SK-N-SH (cell line): ENCODE data around the gene NEMF. TPM values are rescaled to one million over a fixed set of nuclear protein-coding genes. Genes with fewer than 3 reads are reported as not detected.

ENCODE experiments used
- CTCF ChIA-PET: fragments of 300-600, 350-600 bp; formaldehyde crosslinking; extraction: SDS; loops from one replicate; lab custom pipeline; 2021; lab: Yijun Ruan, JAX
- POLR2A ChIA-PET: fragments of 350-600 bp; sonication (Branson Sonifier 250); formaldehyde crosslinking; extraction: SDS; loops from one replicate; lab custom pipeline; 2020; ENCODE audit warnings: antibody characterized with exemption, inconsistent platforms; lab: Yijun Ruan, JAX
- DNase-seq: peaks from one replicate; pipeline ENCODE4 v3.0.0; 2012
- H2AFZ ChIP-seq: fragments of 200-600 bp; sonication (generic); 2 replicates; pipeline ENCODE4 v1.8.1; 2016; ENCODE audit warnings: antibody characterized with exemption, mild to moderate bottlenecking, low read depth
- H3F3A ChIP-seq: fragments of 200-600 bp; sonication (generic); replicated peaks from 2 replicates; pipeline ENCODE3; 2016; ENCODE audit warnings: antibody characterized with exemption, mild to moderate bottlenecking; ENCODE audit not compliant: insufficient read depth
- H3K27ac ChIP-seq, 2 experiments: fragments of 200-500 bp in 1 of 2; fragments of 200-600 bp in 1 of 2; sonication (Bioruptor generic) in 1 of 2; sonication (generic), shearing (Covaris generic) in 1 of 2; 2 replicates each; pipeline versions ENCODE4 v1.5.1 to v1.6.1; 2014 to 2016; ENCODE audit warnings: low read depth in 2 of 2, inconsistent platforms in 1 of 2, low read length in 1 of 2, mild to moderate bottlenecking in 1 of 2, mixed read lengths in 1 of 2
- H3K27me3 ChIP-seq: fragments of 200-600 bp; sonication (generic), shearing (Covaris generic); 2 replicates; pipeline ENCODE4 v1.6.1; 2016; ENCODE audit warnings: mixed run types; ENCODE audit not compliant: insufficient read depth
- H3K36me3 ChIP-seq, 2 experiments: fragments of 200-500 bp in 1 of 2; fragments of 200-600 bp in 1 of 2; sonication (Bioruptor generic) in 1 of 2; sonication (generic) in 1 of 2; replicated peaks in 1 of 2; 2 replicates each; pipeline versions ENCODE3 to v1.5.1; 2014 to 2016; ENCODE audit warnings: low read length in 1 of 2, mild to moderate bottlenecking in 1 of 2; ENCODE audit not compliant: insufficient read depth in 2 of 2, control insufficient read depth in 1 of 2
- H3K4me1 ChIP-seq, 2 experiments: fragments of 200-500 bp in 1 of 2; fragments of 200-600 bp in 1 of 2; sonication (Bioruptor generic) in 1 of 2; sonication (generic), shearing (Covaris generic) in 1 of 2; 2 replicates each; pipeline versions ENCODE4 v1.5.1 to v1.6.1; 2014 to 2016; ENCODE audit warnings: low read depth in 1 of 2, low read length in 1 of 2, mixed run types in 1 of 2; ENCODE audit not compliant: insufficient read depth in 2 of 2, control insufficient read depth in 1 of 2
- H3K4me2 ChIP-seq: fragments of 200-600 bp; sonication (generic), shearing (Covaris generic); 2 replicates; pipeline ENCODE4 v1.6.1; 2017; ENCODE audit warnings: mixed run types
- H3K4me3 ChIP-seq, 2 experiments: fragments of 200-500 bp in 1 of 2; fragments of 200-600 bp in 1 of 2; sonication (Bioruptor generic) in 1 of 2; sonication (generic), shearing (Covaris generic) in 1 of 2; 2 replicates each; pipeline versions ENCODE4 v1.5.1 to v1.8.1; 2014 to 2016; ENCODE audit warnings: low read depth in 2 of 2, inconsistent platforms in 1 of 2, low read length in 1 of 2, mild to moderate bottlenecking in 1 of 2, mixed read lengths in 1 of 2, moderate library complexity in 1 of 2
- H3K79me2 ChIP-seq: fragments of 200-600 bp; sonication (generic); 2 replicates; pipeline ENCODE4 v1.8.1; 2017; ENCODE audit warnings: mild to moderate bottlenecking; ENCODE audit not compliant: insufficient read depth
- H3K9ac ChIP-seq: fragments of 200-600 bp; sonication (generic); 2 replicates; pipeline ENCODE4 v1.6.1; 2017; ENCODE audit warnings: mixed run types
- H3K9me2 ChIP-seq: fragments of 200-600 bp; sonication (generic); 2 replicates; pipeline ENCODE4 v1.6.1; 2017; ENCODE audit warnings: mixed run types
- H3K9me3 ChIP-seq: fragments of 200-600 bp; sonication (generic); 2 replicates; pipeline ENCODE4 v1.6.1; 2017; ENCODE audit warnings: mixed run types, mild to moderate bottlenecking, moderate library complexity
- H4K20me1 ChIP-seq: fragments of 200-600 bp; sonication (generic); 2 replicates; pipeline ENCODE4 v1.6.1; 2017; ENCODE audit warnings: mild to moderate bottlenecking, mixed run types; ENCODE audit not compliant: insufficient read depth
- ELF1 ChIP-seq: IDR thresholded peaks from 2 replicates; pipeline ENCODE4 v1.4.0; 2012
- EP300 ChIP-seq, 2 experiments: IDR thresholded peaks; 2 replicates each; pipeline versions ENCODE4 v1.4.0 to v1.6.1; 2012; ENCODE audit warnings: borderline replicate concordance in 1 of 2, low read depth in 1 of 2, low read length in 1 of 2
- EZH2phosphoT487 ChIP-seq: fragments of 200-600 bp; sonication (generic); IDR thresholded peaks from 2 replicates; pipeline ENCODE4 v1.6.1; 2017; ENCODE audit warnings: low read depth, mixed run types, mild to moderate bottlenecking, antibody characterized with exemption, moderate library complexity, borderline replicate concordance
- FOXJ3 ChIP-seq: sonication (generic); formaldehyde crosslinking; IDR thresholded peaks from 2 replicates; pipeline ENCODE4 v1.5.1; 2020; ENCODE audit warnings: mild to moderate bottlenecking, missing genetic modification reagents
- FOXM1 ChIP-seq: IDR thresholded peaks from 2 replicates; pipeline ENCODE4 v1.4.0; 2012; ENCODE audit warnings: low read depth, mild to moderate bottlenecking
- GABPA ChIP-seq: IDR thresholded peaks from 2 replicates; pipeline ENCODE4 v1.4.0; 2012; ENCODE audit warnings: low read depth, mild to moderate bottlenecking
- MAX ChIP-seq: IDR thresholded peaks from 2 replicates; pipeline ENCODE4 v1.4.0; 2012; ENCODE audit warnings: low read depth
- MXI1 ChIP-seq: IDR thresholded peaks from 2 replicates; pipeline ENCODE4 v1.6.1; 2012; ENCODE audit warnings: mild to moderate bottlenecking, low read depth, low read length, improper control_type of control experiment
- NFIC ChIP-seq: IDR thresholded peaks from 2 replicates; pipeline ENCODE4 v1.4.0; 2012; ENCODE audit warnings: borderline replicate concordance
- POLR2AphosphoS5 ChIP-seq: IDR thresholded peaks from 2 replicates; pipeline ENCODE4 v1.6.1; 2012; ENCODE audit warnings: low read depth, low read length
- SMC3 ChIP-seq: IDR thresholded peaks from 2 replicates; pipeline ENCODE4 v1.6.1; 2012; ENCODE audit warnings: low read depth, low read length, improper control_type of control experiment
- TCF12 ChIP-seq: IDR thresholded peaks from 2 replicates; pipeline ENCODE4 v1.4.0; 2012
- YY1 ChIP-seq: IDR thresholded peaks from 2 replicates; pipeline ENCODE4 v1.4.0; 2012; ENCODE audit warnings: low read depth, mild to moderate bottlenecking
- ZBTB33 ChIP-seq: IDR thresholded peaks from 2 replicates; pipeline ENCODE4 v1.4.0; 2012; ENCODE audit warnings: low read depth, borderline replicate concordance
- WGBS: methylation state at CpG from one replicate; pipeline ENCODE4 v1.1.6; 2017; ENCODE audit warnings: low lambda C conversion rate; 5-methylcytosine and 5-hydroxymethylcytosine counted together
- polyA plus RNA-seq, 3 experiments: library from polyadenylated mRNA; depleted of rRNA; stranded (reverse); fragments of >200 nt; gene quantifications; 2 replicates each; pipeline ENCODE4 v1.2.3, GENCODE V29; 2012
- TF ChIP-seq, protein P1 (sequence below): fragments of 200-600 bp; sonication (generic); IDR thresholded peaks from 2 replicates; pipeline ENCODE4 v1.6.1; 2017; ENCODE audit warnings: antibody characterized with exemption, mild to moderate bottlenecking, moderate library complexity
- TF ChIP-seq, protein P2 (sequence below): fragments of 150-350 bp; IDR thresholded peaks from 2 replicates; pipeline ENCODE4 v1.6.1; 2017; ENCODE audit warnings: antibody characterized with exemption, low read length, low read depth, borderline replicate concordance

Gene NEMF
- polyA plus RNA-seq, 1 of the 3 experiments (the other 2 are of a cell fraction): 14.0 TPM

GRCh38 chr14:49828640-49829039 lies 23.9 kb downstream of the NEMF start (continued):
- TF ChIP-seq, protein P1, sequence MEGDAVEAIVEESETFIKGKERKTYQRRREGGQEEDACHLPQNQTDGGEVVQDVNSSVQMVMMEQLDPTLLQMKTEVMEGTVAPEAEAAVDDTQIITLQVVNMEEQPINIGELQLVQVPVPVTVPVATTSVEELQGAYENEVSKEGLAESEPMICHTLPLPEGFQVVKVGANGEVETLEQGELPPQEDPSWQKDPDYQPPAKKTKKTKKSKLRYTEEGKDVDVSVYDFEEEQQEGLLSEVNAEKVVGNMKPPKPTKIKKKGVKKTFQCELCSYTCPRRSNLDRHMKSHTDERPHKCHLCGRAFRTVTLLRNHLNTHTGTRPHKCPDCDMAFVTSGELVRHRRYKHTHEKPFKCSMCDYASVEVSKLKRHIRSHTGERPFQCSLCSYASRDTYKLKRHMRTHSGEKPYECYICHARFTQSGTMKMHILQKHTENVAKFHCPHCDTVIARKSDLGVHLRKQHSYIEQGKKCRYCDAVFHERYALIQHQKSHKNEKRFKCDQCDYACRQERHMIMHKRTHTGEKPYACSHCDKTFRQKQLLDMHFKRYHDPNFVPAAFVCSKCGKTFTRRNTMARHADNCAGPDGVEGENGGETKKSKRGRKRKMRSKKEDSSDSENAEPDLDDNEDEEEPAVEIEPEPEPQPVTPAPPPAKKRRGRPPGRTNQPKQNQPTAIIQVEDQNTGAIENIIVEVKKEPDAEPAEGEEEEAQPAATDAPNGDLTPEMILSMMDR: no peak
- TF ChIP-seq YY1 (no peak), SMC3 (no peak)

DNA sequence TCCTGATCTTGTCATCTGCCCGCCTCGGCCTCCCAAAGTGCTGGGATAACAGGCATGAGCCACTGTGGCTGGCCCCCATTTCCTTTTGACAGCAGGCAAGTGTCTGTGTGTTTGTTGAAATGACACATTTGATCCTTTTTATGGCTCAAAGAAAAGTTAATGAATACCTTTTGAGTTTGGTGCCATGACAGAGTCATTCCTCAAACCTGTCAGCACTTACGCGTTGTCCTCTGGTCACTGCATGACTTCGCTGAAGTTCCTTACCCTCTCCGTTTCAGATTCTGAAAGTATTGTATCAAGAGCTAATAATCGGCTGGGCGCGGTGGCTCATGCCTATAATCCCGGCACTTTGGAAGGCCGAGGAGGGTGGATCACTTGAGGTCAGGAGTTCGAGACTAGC lies 32.4 kb downstream of the NEMF start:
- POLR2A ChIA-PET: no interaction called here
- 0 out of 2 replicates have a peak, but pooled peaks cover 6% of the 10 kb centered on the region for H3K9me3 ChIP-seq
- TF ChIP-seq MAX (no peak), FOXJ3 (no peak), GABPA (no peak), SMC3 (no peak), FOXM1 (no peak), TCF12 (no peak), ZBTB33 (no peak), MXI1 (no peak)
- TF ChIP-seq, all 33 proteins: peak for 0
- Histone ChIP-seq H3K4me2 (no peak overlapping the region), H3K9me2 (no peaks in the 10 kb centered on the region), H3K9ac (no peak overlapping the region), H3K27me3 (no peaks in the 10 kb centered on the region), H3K79me2 (no peaks in the 10 kb centered on the region; the same call in 1 of the 2 replicates), H3K27ac (no peak overlapping the region), H3K4me1 (no peaks in the 10 kb centered on the region), H4K20me1 (no peaks in the 10 kb centered on the region), H2AFZ (no peak overlapping the region), H3K4me3 (no peak overlapping the region), H3F3A (peaks cover 10% of the 10 kb centered on the region), H3K36me3 (peaks cover 65 to 80% of the 10 kb centered on the region in 2 experiments)
- WGBS: 96% methylated on average over 12 of the region's 12 CpGs
- no peak for DNase-seq
- CTCF ChIA-PET: no interaction called here

- 96% methylated on average over 3 of the region's 3 CpGs for WGBS
- no peak overlapping the region for H3K9ac ChIP-seq
- H3K9me3 ChIP-seq: 0 out of 2 replicates have a peak, but pooled peaks cover 10% of the 10 kb centered on the region
- no peaks in the 10 kb centered on the region for H3K9me2 ChIP-seq
- no peak overlapping the region for H3K4me3 ChIP-seq
- POLR2A ChIA-PET: no interaction called here
- no peaks in the 10 kb centered on the region for H3K27me3 ChIP-seq
- H3K4me1 ChIP-seq: no peaks in the 10 kb centered on the region
- no peak overlapping the region for H2AFZ ChIP-seq
- H4K20me1 ChIP-seq: no peaks in the 10 kb centered on the region
- H3K4me2 ChIP-seq: no peak overlapping the region
- no peak overlapping the region for H3K27ac ChIP-seq
- H3K79me2 ChIP-seq: no peaks in the 10 kb centered on the region; the same call in 1 of the 2 replicates
- H3F3A ChIP-seq: peaks cover 18% of the 10 kb centered on the region
- H3K36me3 ChIP-seq: peaks cover 68 to 83% of the 10 kb centered on the region in 2 experiments
- DNase-seq: no peak
- CTCF ChIA-PET: interaction anchor here (3.0 kb wide), 1 partner anchor 182 kb away, joined by 13 read pairs; the partner anchor contains the start of gene DNAAF2
- TF ChIP-seq YY1: no peak
- TF ChIP-seq POLR2AphosphoS5: no peak
- TF ChIP-seq, protein P2, sequence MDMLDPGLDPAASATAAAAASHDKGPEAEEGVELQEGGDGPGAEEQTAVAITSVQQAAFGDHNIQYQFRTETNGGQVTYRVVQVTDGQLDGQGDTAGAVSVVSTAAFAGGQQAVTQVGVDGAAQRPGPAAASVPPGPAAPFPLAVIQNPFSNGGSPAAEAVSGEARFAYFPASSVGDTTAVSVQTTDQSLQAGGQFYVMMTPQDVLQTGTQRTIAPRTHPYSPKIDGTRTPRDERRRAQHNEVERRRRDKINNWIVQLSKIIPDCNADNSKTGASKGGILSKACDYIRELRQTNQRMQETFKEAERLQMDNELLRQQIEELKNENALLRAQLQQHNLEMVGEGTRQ: no peak
- TF ChIP-seq EP300 (IDR thresholded peaks at IDR 0.05; ENCODE audit: borderline replicate concordance in 1 of 2, low read depth in 1 of 2, low read length in 1 of 2): no peak
- no peak for TF ChIP-seq NFIC
- TF ChIP-seq, protein P1: no peak
- TF ChIP-seq ELF1: no peak
- no peak for TF ChIP-seq ZBTB33
- TF ChIP-seq EZH2phosphoT487: no peak
Observed at GRCh38 chr14:49816844-49817243, 35.7 kb downstream of the NEMF start.
